Liver (tissue), 9 donors: Measurements from ENCODE around the gene TSPEAR. TPM values are rescaled to one million over a fixed set of nuclear protein-coding genes. Genes with fewer than 3 reads are reported as not detected.

Experiments
- DNase-seq: peaks from one replicate; pipeline ENCODE4 v3.0.0-alpha.2; 2017; ENCODE audit warnings: low spot score
- H3K27ac ChIP-seq, 2 donors: one replicate each; pipeline ENCODE4 v1.7.0; 2013; ENCODE audit warnings: inconsistent platforms in 2 of 2, low read length in 2 of 2, control low read depth in 1 of 2, low read depth in 1 of 2, mild to moderate bottlenecking in 1 of 2
- H3K27me3 ChIP-seq, 4 donors: one replicate each; pipeline versions ENCODE4 v1.6.1 to v1.7.0; 2013; ENCODE audit warnings: low read length in 3 of 4, inconsistent platforms in 1 of 4, mild to moderate bottlenecking in 1 of 4, moderate library complexity in 1 of 4; ENCODE audit not compliant: control insufficient read depth in 4 of 4, insufficient read depth in 4 of 4
- H3K36me3 ChIP-seq, 4 donors: one replicate each; pipeline versions ENCODE4 v1.6.1 to v1.7.0; 2013; ENCODE audit warnings: low read length in 3 of 4, mild to moderate bottlenecking in 3 of 4, low read depth in 1 of 4, moderate library complexity in 1 of 4; ENCODE audit not compliant: control insufficient read depth in 4 of 4, insufficient read depth in 3 of 4
- H3K4me1 ChIP-seq, 4 donors: one replicate each; pipeline versions ENCODE4 v1.6.1 to v1.7.0; 2013; ENCODE audit warnings: low read length in 3 of 4, mild to moderate bottlenecking in 3 of 4, moderate library complexity in 1 of 4; ENCODE audit not compliant: control insufficient read depth in 4 of 4, insufficient read depth in 4 of 4
- H3K4me3 ChIP-seq, 3 donors: one replicate each; pipeline versions ENCODE4 v1.6.1 to v1.7.0; 2013; ENCODE audit warnings: low read length in 3 of 3, control low read depth in 1 of 3, low read depth in 1 of 3, mild to moderate bottlenecking in 1 of 3
- H3K9ac ChIP-seq, 2 donors: one replicate each; pipeline ENCODE4 v1.7.0; 2013; ENCODE audit warnings: low read length in 2 of 2, mild to moderate bottlenecking in 2 of 2, moderate library complexity in 2 of 2, control low read depth in 1 of 2, low read depth in 1 of 2
- H3K9me3 ChIP-seq, 4 donors: one replicate each; pipeline versions ENCODE4 v1.6.1 to v1.7.0; 2013; ENCODE audit warnings: low read length in 3 of 4; ENCODE audit not compliant: control insufficient read depth in 4 of 4
- EGR1 ChIP-seq, 2 donors: IDR thresholded peaks; 2 replicates each; pipeline ENCODE4 v1.6.1; 2016 to 2018; ENCODE audit warnings: antibody characterized with exemption in 2 of 2, low read depth in 2 of 2
- GABPA ChIP-seq, 2 donors: IDR thresholded peaks in 1 of 2; conservative IDR thresholded peaks in 1 of 2; 2 replicates each; pipeline ENCODE4 v1.6.1; 2016; ENCODE audit warnings: antibody characterized with exemption in 2 of 2, mild to moderate bottlenecking in 1 of 2, moderate library complexity in 1 of 2
- HNF4A ChIP-seq, 2 donors: conservative IDR thresholded peaks; 2 replicates each; pipeline ENCODE4 v1.6.1; 2016; ENCODE audit warnings: antibody characterized with exemption in 2 of 2, mild to moderate bottlenecking in 2 of 2
- HNF4G ChIP-seq: IDR thresholded peaks from 2 replicates; pipeline ENCODE4 v1.6.1; 2016; ENCODE audit warnings: antibody characterized with exemption
- JUND ChIP-seq, 2 donors: IDR thresholded peaks; 2 replicates each; pipeline ENCODE4 v1.6.1; 2016; ENCODE audit warnings: antibody characterized with exemption in 2 of 2
- RAD21 ChIP-seq, 2 donors: IDR thresholded peaks; 2 replicates each; pipeline ENCODE4 v1.6.1; 2016; ENCODE audit warnings: antibody characterized with exemption in 2 of 2, mild to moderate bottlenecking in 2 of 2
- SP1 ChIP-seq: IDR thresholded peaks from 2 replicates; pipeline ENCODE4 v1.6.1; 2018; ENCODE audit warnings: antibody characterized with exemption, mild to moderate bottlenecking
- TAF1 ChIP-seq: conservative IDR thresholded peaks from 2 replicates; pipeline ENCODE4 v1.6.1; 2016; ENCODE audit warnings: antibody characterized with exemption, mild to moderate bottlenecking
- YY1 ChIP-seq: IDR thresholded peaks from 2 replicates; pipeline ENCODE4 v1.6.1; 2016; ENCODE audit warnings: antibody characterized with exemption, mild to moderate bottlenecking
- WGBS: extraction: QIAGEN DNeasy Blood & Tissue Kit; methylation state at CpG from one replicate; pipeline ENCODE4 v1.1.7; 2013; 5-methylcytosine and 5-hydroxymethylcytosine counted together
- polyA plus RNA-seq, 2 donors: library from polyadenylated mRNA; stranded (reverse) in 1 of 2; unstranded in 1 of 2; fragments of 200-250 nt in 1 of 2; fragments of >200 nt in 1 of 2; fragmentation: Nextera tagmentation in 1 of 2; extraction: Ambion mirVana in 1 of 2; gene quantifications; one replicate each; pipeline versions ENCODE4 v1.2.1 to v1.2.3, GENCODE V29; 2013 to 2015
- total RNA-seq, 2 donors: library from RNA; depleted of rRNA; stranded (reverse); fragments of >200 nt; gene quantifications; one replicate each; pipeline ENCODE4 v1.2.3, GENCODE V29; 2014
- TF ChIP-seq, protein P1 (sequence below): IDR thresholded peaks from 2 replicates; pipeline ENCODE4 v1.6.1; 2016; ENCODE audit warnings: antibody characterized with exemption, mild to moderate bottlenecking
- TF ChIP-seq, protein P2 (sequence below): IDR thresholded peaks from 2 replicates; pipeline ENCODE4 v1.6.1; 2016; ENCODE audit warnings: antibody characterized with exemption
- TF ChIP-seq, protein P3 (sequence below): fragments of 150-350 bp; IDR thresholded peaks from 2 replicates; pipeline ENCODE4 v1.5.1; 2017; ENCODE audit warnings: improper control_type of control experiment, low read depth, low read length; ENCODE audit not compliant: missing input control
- TF ChIP-seq, protein P4 (sequence below): IDR thresholded peaks from 2 replicates; pipeline ENCODE4 v1.6.1; 2016; ENCODE audit warnings: antibody characterized with exemption
- TF ChIP-seq, protein P5 (sequence below): IDR thresholded peaks from 2 replicates; pipeline ENCODE4 v1.6.1; 2016; ENCODE audit warnings: antibody characterized with exemption
- donor health status: healthy.
- donor health status: healthy.
- donor health status: healthy.
- donor health status: healthy.
- donor health status: healthy.

The TSPEAR gene
- total and polyA plus RNA-seq, 4 donors = under 0.01 to 0.14 (median 0.01) TPM; not detected in 1

DNA sequence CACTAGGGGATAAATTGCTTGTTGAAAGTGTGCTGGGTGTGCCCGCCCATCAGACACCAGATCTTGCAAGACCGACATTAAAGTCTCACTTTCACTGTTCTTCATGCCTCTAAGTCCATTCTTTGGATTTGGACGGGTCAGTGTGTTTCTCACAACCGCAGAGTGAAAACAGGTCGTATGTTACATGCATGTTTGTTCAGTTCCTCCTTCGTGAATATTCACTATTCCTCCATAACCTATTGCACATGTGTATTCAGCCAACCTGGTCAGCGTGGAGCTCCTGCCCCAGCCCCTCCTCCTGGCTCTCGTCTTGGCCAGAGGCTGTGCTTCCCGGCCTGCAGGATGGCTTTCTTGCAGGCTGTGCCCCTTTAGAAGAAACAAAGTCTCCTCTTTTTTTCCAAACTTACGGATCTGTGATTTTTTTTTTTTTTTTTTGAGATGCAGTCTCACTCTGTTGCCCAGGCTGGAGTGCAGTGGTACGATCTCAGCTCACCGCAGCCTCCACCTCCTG lies 116.9 kb downstream of the TSPEAR start:
- H3K27ac ChIP-seq = no peak overlapping the region
- H3K4me1 ChIP-seq = peaks cover 1 to 27% (median 16%) of the 10 kb centered on the region in 4 donors
- no peaks in the 10 kb centered on the region for H3K27me3 ChIP-seq
- TF ChIP-seq, protein P1, sequence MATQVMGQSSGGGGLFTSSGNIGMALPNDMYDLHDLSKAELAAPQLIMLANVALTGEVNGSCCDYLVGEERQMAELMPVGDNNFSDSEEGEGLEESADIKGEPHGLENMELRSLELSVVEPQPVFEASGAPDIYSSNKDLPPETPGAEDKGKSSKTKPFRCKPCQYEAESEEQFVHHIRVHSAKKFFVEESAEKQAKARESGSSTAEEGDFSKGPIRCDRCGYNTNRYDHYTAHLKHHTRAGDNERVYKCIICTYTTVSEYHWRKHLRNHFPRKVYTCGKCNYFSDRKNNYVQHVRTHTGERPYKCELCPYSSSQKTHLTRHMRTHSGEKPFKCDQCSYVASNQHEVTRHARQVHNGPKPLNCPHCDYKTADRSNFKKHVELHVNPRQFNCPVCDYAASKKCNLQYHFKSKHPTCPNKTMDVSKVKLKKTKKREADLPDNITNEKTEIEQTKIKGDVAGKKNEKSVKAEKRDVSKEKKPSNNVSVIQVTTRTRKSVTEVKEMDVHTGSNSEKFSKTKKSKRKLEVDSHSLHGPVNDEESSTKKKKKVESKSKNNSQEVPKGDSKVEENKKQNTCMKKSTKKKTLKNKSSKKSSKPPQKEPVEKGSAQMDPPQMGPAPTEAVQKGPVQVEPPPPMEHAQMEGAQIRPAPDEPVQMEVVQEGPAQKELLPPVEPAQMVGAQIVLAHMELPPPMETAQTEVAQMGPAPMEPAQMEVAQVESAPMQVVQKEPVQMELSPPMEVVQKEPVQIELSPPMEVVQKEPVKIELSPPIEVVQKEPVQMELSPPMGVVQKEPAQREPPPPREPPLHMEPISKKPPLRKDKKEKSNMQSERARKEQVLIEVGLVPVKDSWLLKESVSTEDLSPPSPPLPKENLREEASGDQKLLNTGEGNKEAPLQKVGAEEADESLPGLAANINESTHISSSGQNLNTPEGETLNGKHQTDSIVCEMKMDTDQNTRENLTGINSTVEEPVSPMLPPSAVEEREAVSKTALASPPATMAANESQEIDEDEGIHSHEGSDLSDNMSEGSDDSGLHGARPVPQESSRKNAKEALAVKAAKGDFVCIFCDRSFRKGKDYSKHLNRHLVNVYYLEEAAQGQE = no peak
- TF ChIP-seq HNF4G (no peak), RAD21 (IDR thresholded peaks at IDR 0.05) (no peak), EGR1 (IDR thresholded peaks at IDR 0.05; ENCODE audit: low read depth in 2 of 2) (no peak), YY1 (no peak), JUND (IDR thresholded peaks at IDR 0.05) (no peak), GABPA (IDR thresholded peaks at IDR 0.05 in 1 of 2, conservative IDR thresholded peaks at IDR 0.05 in 1 of 2) (no peak)
- TF ChIP-seq, protein P2, sequence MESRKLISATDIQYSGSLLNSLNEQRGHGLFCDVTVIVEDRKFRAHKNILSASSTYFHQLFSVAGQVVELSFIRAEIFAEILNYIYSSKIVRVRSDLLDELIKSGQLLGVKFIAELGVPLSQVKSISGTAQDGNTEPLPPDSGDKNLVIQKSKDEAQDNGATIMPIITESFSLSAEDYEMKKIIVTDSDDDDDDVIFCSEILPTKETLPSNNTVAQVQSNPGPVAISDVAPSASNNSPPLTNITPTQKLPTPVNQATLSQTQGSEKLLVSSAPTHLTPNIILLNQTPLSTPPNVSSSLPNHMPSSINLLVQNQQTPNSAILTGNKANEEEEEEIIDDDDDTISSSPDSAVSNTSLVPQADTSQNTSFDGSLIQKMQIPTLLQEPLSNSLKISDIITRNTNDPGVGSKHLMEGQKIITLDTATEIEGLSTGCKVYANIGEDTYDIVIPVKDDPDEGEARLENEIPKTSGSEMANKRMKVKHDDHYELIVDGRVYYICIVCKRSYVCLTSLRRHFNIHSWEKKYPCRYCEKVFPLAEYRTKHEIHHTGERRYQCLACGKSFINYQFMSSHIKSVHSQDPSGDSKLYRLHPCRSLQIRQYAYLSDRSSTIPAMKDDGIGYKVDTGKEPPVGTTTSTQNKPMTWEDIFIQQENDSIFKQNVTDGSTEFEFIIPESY = no peak
- TF ChIP-seq, protein P3, sequence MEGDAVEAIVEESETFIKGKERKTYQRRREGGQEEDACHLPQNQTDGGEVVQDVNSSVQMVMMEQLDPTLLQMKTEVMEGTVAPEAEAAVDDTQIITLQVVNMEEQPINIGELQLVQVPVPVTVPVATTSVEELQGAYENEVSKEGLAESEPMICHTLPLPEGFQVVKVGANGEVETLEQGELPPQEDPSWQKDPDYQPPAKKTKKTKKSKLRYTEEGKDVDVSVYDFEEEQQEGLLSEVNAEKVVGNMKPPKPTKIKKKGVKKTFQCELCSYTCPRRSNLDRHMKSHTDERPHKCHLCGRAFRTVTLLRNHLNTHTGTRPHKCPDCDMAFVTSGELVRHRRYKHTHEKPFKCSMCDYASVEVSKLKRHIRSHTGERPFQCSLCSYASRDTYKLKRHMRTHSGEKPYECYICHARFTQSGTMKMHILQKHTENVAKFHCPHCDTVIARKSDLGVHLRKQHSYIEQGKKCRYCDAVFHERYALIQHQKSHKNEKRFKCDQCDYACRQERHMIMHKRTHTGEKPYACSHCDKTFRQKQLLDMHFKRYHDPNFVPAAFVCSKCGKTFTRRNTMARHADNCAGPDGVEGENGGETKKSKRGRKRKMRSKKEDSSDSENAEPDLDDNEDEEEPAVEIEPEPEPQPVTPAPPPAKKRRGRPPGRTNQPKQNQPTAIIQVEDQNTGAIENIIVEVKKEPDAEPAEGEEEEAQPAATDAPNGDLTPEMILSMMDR = no peak
- TF ChIP-seq, protein P4, sequence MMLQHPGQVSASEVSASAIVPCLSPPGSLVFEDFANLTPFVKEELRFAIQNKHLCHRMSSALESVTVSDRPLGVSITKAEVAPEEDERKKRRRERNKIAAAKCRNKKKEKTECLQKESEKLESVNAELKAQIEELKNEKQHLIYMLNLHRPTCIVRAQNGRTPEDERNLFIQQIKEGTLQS = no peak
- TF ChIP-seq, protein P5, sequence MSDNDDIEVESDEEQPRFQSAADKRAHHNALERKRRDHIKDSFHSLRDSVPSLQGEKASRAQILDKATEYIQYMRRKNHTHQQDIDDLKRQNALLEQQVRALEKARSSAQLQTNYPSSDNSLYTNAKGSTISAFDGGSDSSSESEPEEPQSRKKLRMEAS = no peak
- H3K4me3 ChIP-seq = no peak overlapping the region
- H3K36me3 ChIP-seq = no peaks in the 10 kb centered on the region
- 81% methylated on average over 12 of the region's 12 CpGs for WGBS
- H3K9ac ChIP-seq = no peak overlapping the region
- DNase-seq = no peak
- H3K9me3 ChIP-seq = no peaks in the 10 kb centered on the region

DNA sequence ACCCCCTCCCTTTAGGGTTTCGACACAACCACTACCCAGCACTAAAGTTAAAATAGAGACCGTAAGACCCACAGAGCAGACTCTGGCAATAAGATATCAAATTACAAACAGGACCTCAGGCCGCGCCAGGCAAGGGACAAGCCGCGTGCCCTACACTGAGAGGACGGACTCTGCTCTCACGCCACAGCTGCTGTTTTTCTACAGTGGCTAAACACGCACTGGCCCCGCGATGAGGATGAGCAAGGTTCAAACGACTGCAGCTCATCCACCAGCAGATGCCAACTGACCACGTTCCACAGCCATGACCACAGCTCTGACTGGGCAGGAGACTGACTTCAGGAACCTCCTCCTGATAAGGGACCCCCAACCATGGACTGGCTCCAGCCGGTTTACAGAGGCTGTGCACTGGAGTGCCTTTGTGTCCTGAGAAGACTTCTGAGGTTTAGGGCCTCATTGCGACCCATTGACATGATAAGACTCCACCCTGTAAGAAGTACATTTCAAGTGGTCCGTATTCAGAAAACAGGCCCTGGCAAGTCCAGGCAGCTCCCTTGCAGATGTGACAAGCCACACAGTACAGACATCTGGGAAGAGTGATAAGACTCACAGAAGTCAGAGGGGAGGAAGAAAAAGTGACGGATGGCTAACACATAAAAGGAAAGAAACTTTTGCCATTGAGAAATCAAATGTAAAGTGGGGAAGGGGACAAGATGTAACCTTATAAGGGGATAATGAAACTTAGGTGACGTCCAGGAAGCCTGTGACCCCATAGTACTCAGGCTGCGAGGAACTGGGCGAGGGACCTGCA lies 117.6 kb downstream of the TSPEAR start:
- no peaks in the 10 kb centered on the region for H3K9me3 ChIP-seq
- H3K9ac ChIP-seq = no peak overlapping the region
- no peaks in the 10 kb centered on the region for H3K27me3 ChIP-seq
- H3K27ac ChIP-seq = peak overlapping the region; percentile 55 to 65
- no peak overlapping the region for H3K4me3 ChIP-seq
- no peaks in the 10 kb centered on the region for H3K36me3 ChIP-seq
- peak; percentile 59 for DNase-seq
- H3K4me1 ChIP-seq = peaks cover 1 to 27% (median 16%) of the 10 kb centered on the region in 4 donors
- WGBS = 35% methylated on average over 20 of the region's 20 CpGs
- TF ChIP-seq, protein P3 = no peak
- peak in 1 of 2 donors; percentile 54 for TF ChIP-seq JUND (IDR thresholded peaks at IDR 0.05)
- peak; percentile 41 for TF ChIP-seq YY1
- TF ChIP-seq SP1 = peak; percentile 86
- TF ChIP-seq, protein P4 = no peak
- no peak for TF ChIP-seq TAF1
- TF ChIP-seq HNF4A (conservative IDR thresholded peaks at IDR 0.05) = peak; percentile 86 to 88
- TF ChIP-seq, protein P1 = peak; percentile 37
